Glutamatergic neuron (in vitro differentiated cells): Measurements from ENCODE around the gene SAMD4A. TPM values are rescaled to one million over a fixed set of nuclear protein-coding genes. Genes with fewer than 3 reads are reported as not detected.

Experiments
- DNase-seq: peaks from one replicate; pipeline ENCODE4 v3.0.0; 2022
- H3K27ac Mint-ChIP-seq: one replicate; pipeline ENCODE4 v1.8.0; 2020; ENCODE audit warnings: mild to moderate bottlenecking, mixed read lengths, inconsistent platforms; ENCODE audit not compliant: unreplicated experiment
- H3K27me3 Mint-ChIP-seq: one replicate; pipeline ENCODE4 v1.8.0; 2020; ENCODE audit warnings: mild to moderate bottlenecking, moderate library complexity, mixed read lengths, inconsistent platforms; ENCODE audit not compliant: unreplicated experiment
- H3K36me3 Mint-ChIP-seq: one replicate; pipeline ENCODE4 v1.8.0; 2020; ENCODE audit warnings: mild to moderate bottlenecking, mixed read lengths, inconsistent platforms; ENCODE audit not compliant: unreplicated experiment
- H3K4me1 Mint-ChIP-seq: one replicate; pipeline ENCODE4 v1.8.0; 2020; ENCODE audit warnings: mild to moderate bottlenecking, low read depth, mixed read lengths, inconsistent platforms; ENCODE audit not compliant: unreplicated experiment
- H3K4me3 Mint-ChIP-seq: one replicate; pipeline ENCODE4 v1.8.0; 2020; ENCODE audit warnings: mild to moderate bottlenecking, mixed read lengths, inconsistent platforms; ENCODE audit not compliant: unreplicated experiment
- H3K9me3 Mint-ChIP-seq: one replicate; pipeline ENCODE4 v1.8.0; 2020; ENCODE audit warnings: mild to moderate bottlenecking, moderate library complexity, mixed read lengths, inconsistent platforms; ENCODE audit not compliant: unreplicated experiment
- CTCF ChIP-seq: fragments of 200-600 bp; sonication (generic); IDR thresholded peaks from one replicate; pipeline ENCODE4 v1.5.0; 2021; ENCODE audit not compliant: partially characterized antibody, unreplicated experiment
- total RNA-seq: library from RNA; stranded (reverse); fragmentation: NEBNext Ultra II Directional; extraction: Animal tissue kit (Norgen Biotek cat#: 25700); gene quantifications from one replicate; pipeline ENCODE4 v1.2.1, GENCODE V29; 2021; ENCODE audit not compliant: unreplicated experiment

The SAMD4A gene
- total RNA-seq, 1 donor from 2014 or later: 0.56 TPM

- Mint-ChIP-seq H3K27ac (no peak overlapping the region), H3K27me3 (peaks cover 6% of the 10 kb centered on the region), H3K9me3 (peaks cover 3% of the 10 kb centered on the region), H3K4me3 (no peak overlapping the region), H3K36me3 (no peaks in the 10 kb centered on the region), H3K4me1 (peaks cover 10% of the 10 kb centered on the region)
- DNase-seq: no peak
- no peak for TF ChIP-seq CTCF
Observed at GRCh38 chr14:54672688-54673087, 105.8 kb downstream of the SAMD4A start.

GRCh38 chr14:54673193-54674045 lies 106.5 kb downstream of the SAMD4A start:
- Mint-ChIP-seq H3K27ac (no peak overlapping the region), H3K36me3 (no peaks in the 10 kb centered on the region), H3K27me3 (peaks cover 3% of the 10 kb centered on the region), H3K4me1 (peaks cover 4% of the 10 kb centered on the region), H3K9me3 (peaks cover 4% of the 10 kb centered on the region), H3K4me3 (no peak overlapping the region)
- TF ChIP-seq CTCF: no peak
- DNase-seq: no peak

GRCh38 chr14:54674046-54674741 lies 107.3 kb downstream of the SAMD4A start:
- Mint-ChIP-seq H3K36me3 (no peaks in the 10 kb centered on the region), H3K27me3 (peaks cover 3% of the 10 kb centered on the region), H3K9me3 (peaks cover 4% of the 10 kb centered on the region), H3K27ac (no peak overlapping the region), H3K4me3 (no peak overlapping the region), H3K4me1 (peaks cover 4% of the 10 kb centered on the region)
- no peak for TF ChIP-seq CTCF
- no peak for DNase-seq

- peaks cover 3% of the 10 kb centered on the region for H3K27me3 Mint-ChIP-seq
- peaks cover 4% of the 10 kb centered on the region for H3K4me1 Mint-ChIP-seq
- no peak overlapping the region for H3K4me3 Mint-ChIP-seq
- no peak overlapping the region for H3K27ac Mint-ChIP-seq
- no peak for DNase-seq
- H3K36me3 Mint-ChIP-seq: no peaks in the 10 kb centered on the region
- TF ChIP-seq CTCF: no peak
- peaks cover 4% of the 10 kb centered on the region for H3K9me3 Mint-ChIP-seq
Observed at GRCh38 chr14:54675236-54676128, 108.6 kb downstream of the SAMD4A start.
